GM23248 (cell line): Measurements from ENCODE around the gene ANKS6. TPM values are rescaled to one million over a fixed set of nuclear protein-coding genes. Genes with fewer than 3 reads are reported as not detected.

Experiments used
- DNase-seq: peaks from one replicate; pipeline ENCODE4 v3.0.0-alpha.2; 2015
- H2AFZ ChIP-seq: fragments of 200-600 bp; sonication (generic); 2 replicates; pipeline ENCODE4 v1.6.1; 2016; ENCODE audit warnings: antibody characterized with exemption
- H3F3A ChIP-seq: fragments of 200-600 bp; sonication (generic); 2 replicates; pipeline ENCODE4 v1.6.1; 2016; ENCODE audit warnings: mild to moderate bottlenecking, antibody characterized with exemption, mixed run types; ENCODE audit not compliant: insufficient read depth
- H3K27ac ChIP-seq: fragments of 200-600 bp; sonication (generic); 2 replicates; pipeline ENCODE4 v1.5.1; 2016; ENCODE audit warnings: mild to moderate bottlenecking
- H3K27me3 ChIP-seq: fragments of 200-600 bp; sonication (generic); replicated peaks from 2 replicates; pipeline ENCODE4 v1.6.1; 2016; ENCODE audit warnings: mild to moderate bottlenecking; ENCODE audit not compliant: insufficient read depth
- H3K36me3 ChIP-seq: fragments of 200-600 bp; sonication (generic); 2 replicates; pipeline ENCODE4 v1.6.1; 2016; ENCODE audit warnings: low read depth, mild to moderate bottlenecking
- H3K4me1 ChIP-seq: fragments of 200-600 bp; sonication (generic); 2 replicates; pipeline ENCODE4 v1.6.1; 2016; ENCODE audit warnings: mild to moderate bottlenecking; ENCODE audit not compliant: insufficient read depth
- H3K4me2 ChIP-seq: fragments of 200-600 bp; sonication (generic); one replicate; pipeline ENCODE4 v1.6.1; 2016; ENCODE audit warnings: mild to moderate bottlenecking; ENCODE audit not compliant: unreplicated experiment
- H3K4me3 ChIP-seq: fragments of 200-600 bp; sonication (generic); 2 replicates; pipeline ENCODE4 v1.5.1; 2016; ENCODE audit warnings: mild to moderate bottlenecking
- H3K79me2 ChIP-seq: fragments of 200-600 bp; sonication (generic); 2 replicates; pipeline ENCODE4 v1.6.1; 2016; ENCODE audit warnings: mild to moderate bottlenecking; ENCODE audit not compliant: insufficient read depth
- H3K9ac ChIP-seq: fragments of 200-600 bp; sonication (generic); 2 replicates; pipeline ENCODE4 v1.6.1; 2016; ENCODE audit warnings: mild to moderate bottlenecking
- H3K9me2 ChIP-seq: fragments of 200-600 bp; sonication (generic); 2 replicates; pipeline ENCODE4 v1.6.1; 2016; ENCODE audit warnings: mixed run types, mild to moderate bottlenecking, moderate library complexity; ENCODE audit not compliant: insufficient read depth
- H3K9me3 ChIP-seq: fragments of 200-600 bp; sonication (generic); one replicate; pipeline ENCODE4 v1.6.1; 2017; ENCODE audit warnings: low read depth
- H4K20me1 ChIP-seq: fragments of 200-600 bp; sonication (generic); 2 replicates; pipeline ENCODE4 v1.6.0; 2016; ENCODE audit not compliant: insufficient read depth
- EZH2 ChIP-seq: fragments of 200-600 bp; sonication (generic); IDR thresholded peaks from 2 replicates; pipeline ENCODE4 v1.6.1; 2018; ENCODE audit warnings: antibody characterized with exemption, mild to moderate bottlenecking; ENCODE audit not compliant: insufficient read depth, poor library complexity, severe bottlenecking
- EZH2phosphoT487 ChIP-seq: fragments of 200-600 bp; sonication (generic); IDR thresholded peaks from 2 replicates; pipeline ENCODE4 v1.6.1; 2018; ENCODE audit warnings: antibody characterized with exemption, moderate library complexity, mild to moderate bottlenecking, low read depth; ENCODE audit not compliant: insufficient read depth
- WGBS, 2 experiments: methylation state at CpG; one replicate each; pipeline ENCODE4 v1.1.6; 2015 to 2017; ENCODE audit warnings: low lambda C conversion rate in 2 of 2, low coverage in 1 of 2; ENCODE audit errors: missing lambda C conversion rate in 2 of 2; 5-methylcytosine and 5-hydroxymethylcytosine counted together
- in situ Hi-C: fragments of 300-500 bp; cut with MboI; formaldehyde crosslinking; loops from 2 replicates; pipeline ENCODE4 v1.15.0; 2020
- polyA plus RNA-seq: library from polyadenylated mRNA; unstranded; fragments of >200 nt; fragmentation: Nextera tagmentation; extraction: Ambion mirVana; gene quantifications from 2 replicates; pipeline ENCODE4 v1.2.1, GENCODE V29; 2016
- total RNA-seq: library from RNA; depleted of rRNA; stranded (reverse); fragments of >200 nt; shearing (Covaris generic); gene quantifications from 2 replicates; pipeline ENCODE4 v1.2.3, GENCODE V29; 2014

The ANKS6 gene
- total and polyA plus RNA-seq, 2 experiments from 2014 or later = 7.1 to 26.4 TPM

- in situ Hi-C loops = no loop called here
- peaks cover 21% of the 10 kb centered on the region for H3F3A ChIP-seq
- H3K36me3 ChIP-seq = no peaks in the 10 kb centered on the region
- H3K4me3 ChIP-seq = peak overlapping the region; percentile 78
- peak overlapping the region; percentile 92 for H3K4me2 ChIP-seq
- peaks cover 12% of the 10 kb centered on the region; the same call in 1 of the 2 replicates for H3K4me1 ChIP-seq
- H3K79me2 ChIP-seq = peaks cover 37% of the 10 kb centered on the region
- TF ChIP-seq EZH2phosphoT487 (no peak), EZH2 (no peak)
- peak overlapping the region; percentile 40 for H3K27ac ChIP-seq
- DNase-seq = peak; percentile 75
- H3K9ac ChIP-seq = peak overlapping the region; percentile 58
- H3K27me3 ChIP-seq = 0 out of 2 replicates have a peak, but pooled peaks cover 8% of the 10 kb centered on the region
- no peaks in the 10 kb centered on the region for H4K20me1 ChIP-seq
- H3K9me3 ChIP-seq = no peaks in the 10 kb centered on the region
- no peaks in the 10 kb centered on the region for H3K9me2 ChIP-seq
- WGBS, 2 experiments = 7% methylated on average over 15 of the region's 15 CpGs
- H2AFZ ChIP-seq = peak overlapping the region; percentile 60
Observed at GRCh38 chr9:98706651-98707165, 89.6 kb downstream of the ANKS6 start.

- Histone ChIP-seq H3K9ac (no peak overlapping the region), H3K27me3 (no peaks in the 10 kb centered on the region), H3K9me2 (no peaks in the 10 kb centered on the region), H3K4me2 (no peak overlapping the region), H3K9me3 (no peaks in the 10 kb centered on the region), H3K36me3 (no peaks in the 10 kb centered on the region), H3K4me3 (no peak overlapping the region), H3K27ac (no peak overlapping the region), H2AFZ (no peak overlapping the region), H3F3A (peaks cover 17% of the 10 kb centered on the region), H3K79me2 (peaks cover 60% of the 10 kb centered on the region), H4K20me1 (no peaks in the 10 kb centered on the region), H3K4me1 (peaks cover 12% of the 10 kb centered on the region; the same call in 1 of the 2 replicates)
- in situ Hi-C loops = no loop called here
- DNase-seq = no peak
- TF ChIP-seq EZH2phosphoT487 (no peak), EZH2 (no peak)
- WGBS, 2 experiments = 69 to 72% methylated on average over 2 of the region's 2 CpGs
Observed at GRCh38 chr9:98702835-98703380, 93.4 kb downstream of the ANKS6 start.

GRCh38 chr9:98702340-98702739 lies 94.0 kb downstream of the ANKS6 start:
- no peak overlapping the region for H3K4me2 ChIP-seq
- no peaks in the 10 kb centered on the region for H3K27me3 ChIP-seq
- DNase-seq = no peak
- no peaks in the 10 kb centered on the region for H3K9me2 ChIP-seq
- H3K9ac ChIP-seq = no peak overlapping the region
- H4K20me1 ChIP-seq = no peaks in the 10 kb centered on the region
- H3K27ac ChIP-seq = no peak overlapping the region
- H2AFZ ChIP-seq = no peak overlapping the region
- no peak for TF ChIP-seq EZH2phosphoT487
- no peak for TF ChIP-seq EZH2
- peaks cover 12% of the 10 kb centered on the region; the same call in 1 of the 2 replicates for H3K4me1 ChIP-seq
- peaks cover 60% of the 10 kb centered on the region for H3K79me2 ChIP-seq
- in situ Hi-C loops = no loop called here
- no peaks in the 10 kb centered on the region for H3K36me3 ChIP-seq
- H3F3A ChIP-seq = peaks cover 17% of the 10 kb centered on the region
- no peak overlapping the region for H3K4me3 ChIP-seq
- H3K9me3 ChIP-seq = no peaks in the 10 kb centered on the region
- WGBS, 2 experiments = 78 to 83% methylated on average over 8 of the region's 8 CpGs

- peaks cover 15% of the 10 kb centered on the region for H3F3A ChIP-seq
- no peak overlapping the region for H3K27ac ChIP-seq
- no peak for TF ChIP-seq EZH2phosphoT487
- no peak for TF ChIP-seq EZH2
- DNase-seq = no peak
- H3K4me2 ChIP-seq = no peak overlapping the region
- H3K9ac ChIP-seq = no peak overlapping the region
- no peak overlapping the region for H2AFZ ChIP-seq
- WGBS, 2 experiments = 86 to 87% methylated on average over 7 of the region's 7 CpGs
- no peaks in the 10 kb centered on the region for H3K36me3 ChIP-seq
- H3K4me3 ChIP-seq = no peak overlapping the region
- H3K9me3 ChIP-seq = no peaks in the 10 kb centered on the region
- in situ Hi-C loops = no loop called here
- H3K79me2 ChIP-seq = peaks cover 61% of the 10 kb centered on the region
- H3K27me3 ChIP-seq = no peaks in the 10 kb centered on the region
- H3K9me2 ChIP-seq = no peaks in the 10 kb centered on the region
- H3K4me1 ChIP-seq = peaks cover 7% of the 10 kb centered on the region; the same call in 1 of the 2 replicates
- no peaks in the 10 kb centered on the region for H4K20me1 ChIP-seq
Observed at GRCh38 chr9:98701576-98701975, 94.8 kb downstream of the ANKS6 start.
